Cardiac septum (tissue), 1 donor: ENCODE measurements around the gene ARMH3. TPM values are rescaled to one million over a fixed set of nuclear protein-coding genes. Genes with fewer than 3 reads are reported as not detected.

Experiments
- DNase-seq: peaks from one replicate; pipeline ENCODE4 v3.0.0-alpha.2; 2020; ENCODE audit warnings: low spot score
- intact Hi-C: fragments of 100-400 bp; cut with DNase I; formaldehyde crosslinking; loops from one replicate; pipeline ENCODE4 v1.14.0; 2022
- long read RNA-seq: library from polyadenylated mRNA; unstranded; transcript quantifications from one replicate; pipeline ENCODE4 v2.0.0, GENCODE V29; 2021
- total RNA-seq: library from RNA; stranded (reverse); fragmentation: NEBNext Ultra II Directional; extraction: Animal tissue kit (Norgen Biotek cat#: 25700); gene quantifications from one replicate; pipeline ENCODE4 v1.2.1, GENCODE V29; 2021
- donor health status: DM: no; HTN: no; CAD: no.

The ARMH3 gene, protein sequence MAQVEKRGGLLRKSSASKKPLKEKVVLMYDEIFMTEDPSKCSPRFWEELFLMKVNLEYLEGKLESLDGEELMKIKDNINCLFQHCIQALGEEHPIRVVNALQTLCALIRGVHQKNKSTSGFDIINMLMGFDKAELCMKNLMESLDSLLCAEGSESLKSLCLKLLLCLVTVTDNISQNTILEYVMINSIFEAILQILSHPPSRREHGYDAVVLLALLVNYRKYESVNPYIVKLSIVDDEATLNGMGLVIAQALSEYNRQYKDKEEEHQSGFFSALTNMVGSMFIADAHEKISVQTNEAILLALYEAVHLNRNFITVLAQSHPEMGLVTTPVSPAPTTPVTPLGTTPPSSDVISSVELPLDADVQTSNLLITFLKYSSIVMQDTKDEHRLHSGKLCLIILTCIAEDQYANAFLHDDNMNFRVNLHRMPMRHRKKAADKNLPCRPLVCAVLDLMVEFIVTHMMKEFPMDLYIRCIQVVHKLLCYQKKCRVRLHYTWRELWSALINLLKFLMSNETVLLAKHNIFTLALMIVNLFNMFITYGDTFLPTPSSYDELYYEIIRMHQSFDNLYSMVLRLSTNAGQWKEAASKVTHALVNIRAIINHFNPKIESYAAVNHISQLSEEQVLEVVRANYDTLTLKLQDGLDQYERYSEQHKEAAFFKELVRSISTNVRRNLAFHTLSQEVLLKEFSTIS
- total RNA-seq, result 50.4 TPM
- long read RNA-seq, full-length matches to known transcripts, result 1 of 70 reads
- long read RNA-seq, partial matches to known transcripts, result 64 of 70 reads
- long read RNA-seq, other reads (novel, unspliced or antisense), result 5 of 70 reads

GRCh38 chr10:102055647-102056419 is at the start of gene ARMH3:
Gene ARMH3, minus strand, starts transcription at chr10:102056173. Its CDS starts 16,059 bp downstream, at chr10:102040114.
- intact Hi-C loops, result loop anchor here (1.0 to 2.0 kb wide), 2 partner anchors 9 to 59 kb away; partner anchors contain the start of gene HPS6
- peak; percentile 94 for DNase-seq

DNA sequence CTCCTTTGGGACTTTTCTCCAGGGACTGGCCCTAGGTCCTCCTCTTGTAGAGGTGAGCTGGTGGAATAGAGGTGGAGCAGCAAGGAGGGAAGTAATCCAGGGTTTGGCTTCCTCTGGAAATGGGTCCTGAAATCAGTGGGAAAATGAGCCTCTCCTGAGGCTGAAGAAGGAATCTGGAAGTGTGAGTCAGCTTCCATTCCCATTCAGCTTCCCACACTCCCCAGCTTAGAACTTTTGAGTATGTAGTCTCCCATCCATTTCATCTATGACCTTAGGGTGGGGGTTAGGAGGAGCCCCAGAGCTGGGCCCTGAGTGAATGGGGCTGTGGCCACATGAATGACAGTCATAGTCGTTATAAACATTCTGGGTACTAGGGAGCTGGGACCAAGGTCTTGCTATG is 46.4 kb upstream of the ARMH3 start:
- DNase-seq, result no peak
- intact Hi-C loops, result no loop called here

DNA sequence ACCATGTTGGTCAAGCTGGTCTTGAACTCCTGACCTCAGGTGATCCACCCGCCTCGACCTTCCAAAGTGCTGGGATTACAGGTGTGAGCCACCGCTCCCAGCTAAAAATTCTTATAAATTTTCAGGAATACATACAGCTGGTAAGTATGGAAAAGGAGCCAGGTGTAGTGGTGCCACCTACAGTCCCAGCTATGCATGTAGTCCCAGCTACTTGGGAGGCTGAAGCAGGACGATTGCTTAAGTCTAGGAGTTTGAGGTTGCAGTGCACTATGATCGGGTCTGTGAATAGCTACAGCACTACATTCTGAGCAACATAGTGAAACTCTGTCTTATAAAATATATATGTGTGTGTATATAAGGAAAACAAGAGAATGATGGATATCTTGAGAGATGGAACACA is 45.2 kb upstream of the ARMH3 start:
- intact Hi-C loops, result no loop called here
- DNase-seq, result no peak

GRCh38 chr10:102096449-102096848 is 40.5 kb upstream of the ARMH3 start:
- no peak for DNase-seq
- intact Hi-C loops, result no loop called here

DNA sequence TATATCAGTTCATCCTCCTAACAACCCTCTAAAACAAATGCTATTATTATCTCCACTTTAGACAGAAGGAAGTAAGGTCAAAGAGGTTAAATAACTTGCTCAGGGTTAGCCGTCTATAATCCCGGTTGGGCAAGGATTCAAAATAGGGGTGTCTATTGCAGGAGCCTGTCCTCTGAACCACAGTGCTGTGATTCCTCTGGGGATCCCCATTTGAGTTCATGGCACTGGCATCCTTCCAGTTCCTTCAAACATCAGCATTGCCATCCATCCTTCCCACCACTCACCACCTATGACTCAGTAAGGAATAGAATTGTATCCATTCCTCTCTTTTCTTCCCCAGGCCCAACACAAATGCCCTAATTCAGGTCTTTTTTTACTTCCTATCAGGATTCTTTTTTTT is 34.8 kb upstream of the ARMH3 start:
- DNase-seq, result no peak
- intact Hi-C loops, result no loop called here

GRCh38 chr10:102086196-102086595 is 30.2 kb upstream of the ARMH3 start:
- intact Hi-C loops, result no loop called here
- DNase-seq, result no peak

GRCh38 chr10:102085336-102085735 is 29.4 kb upstream of the ARMH3 start:
- intact Hi-C loops, result no loop called here

GRCh38 chr10:102083541-102083940 is 27.6 kb upstream of the ARMH3 start:
- intact Hi-C loops, result no loop called here
- no peak for DNase-seq

More at GRCh38 chr10:102085336-102085735, 29.4 kb upstream of the ARMH3 start:
- DNase-seq, result no peak

GRCh38 chr10:102072673-102073527 is 16.9 kb upstream of the ARMH3 start:
- intact Hi-C loops, result no loop called here
- peak; percentile 77 for DNase-seq

DNA sequence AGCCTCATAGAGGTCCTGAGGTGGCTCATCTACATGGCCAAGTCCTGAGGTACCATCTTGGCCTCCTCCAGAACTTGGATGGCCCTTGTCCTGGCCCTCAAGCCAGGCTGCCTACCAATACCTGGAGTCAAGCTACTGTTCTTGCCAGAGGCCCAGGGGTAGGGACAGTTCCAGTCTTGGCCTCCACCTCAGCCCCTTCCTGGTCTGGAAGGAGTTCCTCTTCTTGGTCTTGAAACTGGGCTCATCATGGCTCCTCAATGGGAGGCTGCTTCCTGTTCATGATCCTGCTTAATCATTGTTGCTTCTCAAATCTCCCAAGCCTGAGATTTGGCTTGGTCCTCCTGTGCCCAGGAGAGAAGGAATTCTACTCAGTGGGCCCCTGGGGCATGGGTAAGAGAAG is 13.1 kb upstream of the ARMH3 start:
- no peak for DNase-seq
- intact Hi-C loops, result loop anchor here (5.0 kb wide), 1 partner anchor 63 kb away; the partner anchor contains the start of gene PPRC1

GRCh38 chr10:102068216-102068615 is 12.2 kb upstream of the ARMH3 start:
- intact Hi-C loops, result loop anchor here (5.0 kb wide), 1 partner anchor 64 kb away; the partner anchor contains the start of gene PPRC1
- no peak for DNase-seq

DNA sequence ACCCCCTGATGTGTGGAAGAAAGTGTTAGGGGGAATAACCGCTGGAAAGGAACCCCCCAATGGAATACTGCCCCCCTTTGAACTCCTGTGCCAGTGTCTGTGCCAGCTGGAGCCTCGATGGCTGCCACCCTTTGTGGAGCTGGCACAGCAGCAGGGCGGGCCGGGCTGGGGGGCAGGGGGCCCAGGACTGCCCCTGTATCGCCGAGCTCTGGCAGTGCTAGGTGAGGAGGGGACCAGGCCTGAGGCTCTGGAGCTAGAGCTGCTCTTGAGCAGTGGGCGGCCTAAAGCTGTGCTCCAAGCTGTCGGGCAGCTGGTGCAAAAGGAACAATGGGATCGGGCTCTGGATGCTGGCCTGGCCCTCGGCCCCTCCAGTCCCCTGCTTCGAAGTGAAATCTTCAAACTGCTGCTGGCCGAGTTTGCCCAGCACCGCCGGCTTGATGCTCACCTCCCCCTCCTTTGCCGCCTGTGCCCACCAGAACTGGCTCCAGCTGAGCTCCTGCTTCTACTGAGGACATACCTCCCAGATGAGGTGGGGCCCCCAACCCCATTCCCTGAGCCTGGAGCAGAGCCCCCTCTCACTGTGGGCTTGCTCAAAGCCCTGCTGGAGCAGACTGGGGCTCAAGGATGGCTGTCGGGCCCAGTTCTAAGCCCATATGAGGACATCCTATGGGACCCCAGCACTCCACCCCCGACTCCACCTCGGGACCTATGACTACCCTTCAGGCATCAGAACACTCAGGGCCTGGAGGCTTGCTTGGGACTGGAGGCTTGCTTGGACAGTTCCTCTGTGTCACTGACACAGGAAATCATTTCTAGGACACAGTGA is 11.3 kb upstream of the ARMH3 start:
- intact Hi-C loops, result loop anchor here (5.0 kb wide), 1 partner anchor 65 kb away; the partner anchor contains the start of gene PPRC1
- no peak for DNase-seq

DNA sequence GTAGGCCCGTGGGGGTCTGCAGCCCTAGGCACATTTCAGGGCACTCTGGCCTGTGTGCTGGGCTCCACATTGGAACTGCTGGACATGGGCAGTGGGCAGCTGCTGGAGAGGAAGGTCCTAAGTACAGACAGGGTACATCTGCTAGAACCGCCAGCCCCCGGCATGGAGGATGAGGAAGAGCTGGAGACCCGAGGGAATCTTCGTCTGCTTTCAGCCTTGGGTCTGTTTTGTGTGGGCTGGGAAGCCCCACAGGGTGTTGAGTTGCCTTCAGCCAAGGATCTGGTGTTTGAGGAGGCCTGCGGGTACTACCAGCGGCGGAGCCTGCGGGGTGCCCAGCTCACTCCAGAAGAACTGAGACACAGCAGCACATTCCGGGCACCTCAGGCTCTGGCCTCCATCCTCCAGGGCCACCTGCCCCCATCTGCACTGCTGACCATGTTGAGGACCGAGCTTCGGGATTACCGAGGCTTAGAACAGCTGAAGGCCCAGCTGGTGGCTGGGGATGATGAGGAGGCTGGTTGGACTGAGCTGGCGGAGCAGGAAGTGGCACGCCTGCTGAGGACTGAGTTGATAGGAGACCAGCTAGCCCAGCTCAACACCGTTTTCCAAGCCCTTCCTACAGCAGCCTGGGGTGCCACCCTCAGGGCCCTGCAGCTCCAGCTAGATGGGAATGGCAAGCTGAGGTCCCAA is 10.6 kb upstream of the ARMH3 start:
- intact Hi-C loops, result loop anchor here (5.0 kb wide), 1 partner anchor 66 kb away; the partner anchor contains the start of gene PPRC1
- no peak for DNase-seq

GRCh38 chr10:102065561-102066398 is 9.8 kb upstream of the ARMH3 start:
- DNase-seq, result no peak
- intact Hi-C loops, result loop anchor here (1.0 to 5.0 kb wide), 3 partner anchors 9 to 67 kb away; partner anchors contain the start of genes ARMH3 and PPRC1

DNA sequence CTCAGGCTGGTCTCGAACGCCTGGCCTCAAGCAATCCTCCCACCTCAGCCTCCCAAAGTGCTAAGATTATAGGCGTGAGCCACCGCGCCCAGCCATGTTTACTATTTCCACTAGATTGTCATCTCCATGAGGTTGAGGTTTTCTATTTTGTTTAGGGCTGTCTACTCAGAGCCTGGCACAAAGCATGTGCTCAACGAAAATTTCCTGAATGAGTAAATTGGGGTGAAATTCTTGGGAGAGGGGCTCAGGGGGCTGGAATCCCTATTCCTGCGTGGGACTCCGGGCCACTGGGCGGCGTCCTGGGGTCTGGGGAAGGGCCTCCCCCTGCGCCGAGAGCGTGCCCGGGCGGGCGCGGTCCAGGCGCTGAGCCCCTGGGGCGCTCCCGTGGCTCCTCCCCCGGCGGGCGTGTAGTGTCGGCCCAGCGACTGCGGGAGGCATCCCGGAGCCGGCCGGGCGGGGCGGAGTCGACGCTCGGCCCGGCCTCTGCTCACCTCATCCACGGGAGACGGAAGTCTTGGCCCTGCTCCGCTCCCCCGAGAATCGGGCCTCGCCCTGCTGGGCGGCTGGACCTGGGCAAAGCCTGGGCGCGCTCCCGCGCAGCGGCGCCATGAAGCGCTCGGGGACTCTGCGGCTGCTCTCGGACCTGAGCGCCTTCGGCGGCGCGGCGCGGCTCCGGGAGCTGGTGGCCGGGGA is 9.0 kb upstream of the ARMH3 start, which contains the start of gene HPS6:
Gene HPS6, plus strand, starts transcription at position 482 of the 693 bp plus-strand sequence. Its CDS starts 126 bp downstream, at position 608.
- intact Hi-C loops, result loop anchor here (1.0 to 5.0 kb wide), 3 partner anchors 9 to 67 kb away; partner anchors contain the start of genes ARMH3 and PPRC1
- DNase-seq, result peak; percentile 95
